OCI-M2 (cell line): ENCODE measurements around the gene TRPC4AP.
"Not testable (repeated sequence)": the region's sequence is repeated elsewhere in the genome, so short reads cannot be mapped to it uniquely, and the experiment has no call there.

Experiments used
- DNase-seq: peaks from one replicate; lab custom pipeline; 2025; ENCODE audit not compliant: unreplicated experiment; lab: John Stamatoyannopoulos, UW

The TRPC4AP gene

GRCh38 chr20:35092524-35093266 is at the start of gene TRPC4AP:
TRPC4AP (minus strand) TSS chr20:35092807; CDS start chr20:35092781, 26 bp downstream.
- peak; percentile 92 for DNase-seq

- no peak for DNase-seq
These were observed 43.4 kb upstream of the TRPC4AP start for GRCh38 chr20:35135867-35136586.

GRCh38 chr20:35134880-35135279 is 42.3 kb upstream of the TRPC4AP start:
- no peak for DNase-seq

- no peak for DNase-seq
These were observed 41.9 kb upstream of the TRPC4AP start for GRCh38 chr20:35134472-35134871.

- DNase-seq = no peak
These were observed 41.1 kb upstream of the TRPC4AP start for GRCh38 chr20:35133735-35134134.

- no peak for DNase-seq
These were observed 40.4 kb upstream of the TRPC4AP start for GRCh38 chr20:35133031-35133430.

- DNase-seq = no peak
These were observed 39.3 kb upstream of the TRPC4AP start for GRCh38 chr20:35131934-35132333.

GRCh38 chr20:35129647-35130069 is 37.1 kb upstream of the TRPC4AP start:
- DNase-seq = no peak

GRCh38 chr20:35125753-35126152 is 33.1 kb upstream of the TRPC4AP start:
- DNase-seq = no peak

- no peak for DNase-seq
These were observed 30.3 kb upstream of the TRPC4AP start for GRCh38 chr20:35122756-35123405.

- DNase-seq = no peak
These were observed 28.6 kb upstream of the TRPC4AP start for GRCh38 chr20:35121186-35121585.

GRCh38 chr20:35120012-35120701 is 27.6 kb upstream of the TRPC4AP start:
- DNase-seq = peak; percentile 80

GRCh38 chr20:35117629-35118028 is 25.0 kb upstream of the TRPC4AP start:
- no peak for DNase-seq

GRCh38 chr20:35117196-35117595 is 24.6 kb upstream of the TRPC4AP start:
- DNase-seq = no peak

- no peak for DNase-seq
These were observed 23.7 kb upstream of the TRPC4AP start for GRCh38 chr20:35116258-35116657.

- no peak for DNase-seq
These were observed 23.0 kb upstream of the TRPC4AP start for GRCh38 chr20:35115606-35116005.

- DNase-seq = not testable (repeated sequence)
These were observed 19.7 kb upstream of the TRPC4AP start for GRCh38 chr20:35112276-35112675.

- DNase-seq = no peak
These were observed 18.7 kb upstream of the TRPC4AP start for GRCh38 chr20:35111141-35111888.

GRCh38 chr20:35108921-35109320 is 16.3 kb upstream of the TRPC4AP start:
- DNase-seq = no peak

- no peak for DNase-seq
These were observed 14.3 kb upstream of the TRPC4AP start for GRCh38 chr20:35106827-35107380.
